Retinal pigment epithelial cell (primary cell): ENCODE measurements around the gene CHFR.
A peak's percentile ranks its signal among the peaks of the same experiment; 100 is the strongest.
"Not testable (repeated sequence)": the region's sequence is repeated elsewhere in the genome, so short reads cannot be mapped to it uniquely, and the experiment has no call there.

Source experiments
- DNase-seq: peaks from one replicate; pipeline ENCODE4 v3.0.0-alpha.2; 2010; ENCODE audit warnings: low read depth
- H3K4me3 ChIP-seq: 2 replicates; pipeline ENCODE4 v1.5.1; 2011; ENCODE audit warnings: mild to moderate bottlenecking, low read length, control low read depth, moderate library complexity
- TF ChIP-seq, protein P1 (sequence below): conservative IDR thresholded peaks from 2 replicates; pipeline ENCODE4 v1.5.1; 2011; ENCODE audit warnings: low read depth, low read length, control low read depth, inconsistent platforms

Gene CHFR

GRCh38 chr12:132818562-132818961, 68.8 kb downstream of the CHFR start:
- TF ChIP-seq, protein P1, sequence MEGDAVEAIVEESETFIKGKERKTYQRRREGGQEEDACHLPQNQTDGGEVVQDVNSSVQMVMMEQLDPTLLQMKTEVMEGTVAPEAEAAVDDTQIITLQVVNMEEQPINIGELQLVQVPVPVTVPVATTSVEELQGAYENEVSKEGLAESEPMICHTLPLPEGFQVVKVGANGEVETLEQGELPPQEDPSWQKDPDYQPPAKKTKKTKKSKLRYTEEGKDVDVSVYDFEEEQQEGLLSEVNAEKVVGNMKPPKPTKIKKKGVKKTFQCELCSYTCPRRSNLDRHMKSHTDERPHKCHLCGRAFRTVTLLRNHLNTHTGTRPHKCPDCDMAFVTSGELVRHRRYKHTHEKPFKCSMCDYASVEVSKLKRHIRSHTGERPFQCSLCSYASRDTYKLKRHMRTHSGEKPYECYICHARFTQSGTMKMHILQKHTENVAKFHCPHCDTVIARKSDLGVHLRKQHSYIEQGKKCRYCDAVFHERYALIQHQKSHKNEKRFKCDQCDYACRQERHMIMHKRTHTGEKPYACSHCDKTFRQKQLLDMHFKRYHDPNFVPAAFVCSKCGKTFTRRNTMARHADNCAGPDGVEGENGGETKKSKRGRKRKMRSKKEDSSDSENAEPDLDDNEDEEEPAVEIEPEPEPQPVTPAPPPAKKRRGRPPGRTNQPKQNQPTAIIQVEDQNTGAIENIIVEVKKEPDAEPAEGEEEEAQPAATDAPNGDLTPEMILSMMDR: no peak
- no peak for DNase-seq
- H3K4me3 ChIP-seq: no peak overlapping the region

DNA sequence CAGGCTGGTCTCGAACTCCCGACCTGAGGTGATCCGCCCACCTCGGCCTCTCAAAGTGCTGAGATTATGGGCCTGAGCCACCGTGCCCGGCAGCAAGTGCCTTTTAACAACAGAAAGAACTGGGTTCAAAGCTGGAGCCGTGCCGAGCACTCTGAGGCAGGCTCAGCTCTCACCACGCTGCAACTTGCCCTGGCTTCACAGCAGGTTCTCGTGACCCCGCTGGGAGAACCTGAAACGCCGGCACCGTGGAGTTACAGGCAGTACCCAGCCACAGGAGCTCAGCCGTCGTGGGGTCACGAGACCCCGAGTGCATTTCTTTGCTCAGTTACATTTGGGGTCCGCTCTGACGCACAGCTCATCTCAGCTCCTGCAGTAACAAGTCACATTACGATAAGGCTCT, 73.2 kb downstream of the CHFR start:
- DNase-seq: no peak
- TF ChIP-seq, protein P1: no peak
- no peak overlapping the region for H3K4me3 ChIP-seq

DNA sequence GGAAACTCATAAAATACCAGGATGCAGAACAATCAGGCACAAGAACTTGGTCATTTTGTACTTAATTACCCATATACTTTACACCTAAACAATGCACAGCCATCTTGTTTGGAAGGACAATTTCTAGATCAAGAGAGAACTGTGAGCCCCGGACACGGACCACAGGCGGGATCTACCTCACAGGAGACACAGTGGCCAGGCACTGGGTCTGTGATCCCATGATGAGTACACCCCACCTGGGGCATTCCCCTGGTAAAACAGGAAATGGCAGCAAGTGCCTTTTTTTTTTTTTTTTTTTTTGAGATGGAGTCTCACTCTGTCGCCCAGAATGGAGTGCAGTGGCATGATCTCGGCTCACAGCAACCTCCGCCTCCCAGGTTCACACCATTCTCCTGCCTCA, 74.0 kb downstream of the CHFR start:
- H3K4me3 ChIP-seq: no peak overlapping the region
- no peak for DNase-seq
- TF ChIP-seq, protein P1: no peak

GRCh38 chr12:132812631-132813305, 74.6 kb downstream of the CHFR start:
- TF ChIP-seq, protein P1: no peak
- H3K4me3 ChIP-seq: no peak overlapping the region
- no peak for DNase-seq

- not testable (repeated sequence) for H3K4me3 ChIP-seq, DNase-seq
- TF ChIP-seq, protein P1: peak; percentile 41
Observed at GRCh38 chr12:132809391-132809790, 78.0 kb downstream of the CHFR start.

- no peak for DNase-seq
- TF ChIP-seq, protein P1: no peak
- no peak overlapping the region for H3K4me3 ChIP-seq
Observed at GRCh38 chr12:132807295-132808092, 79.9 kb downstream of the CHFR start.

DNA sequence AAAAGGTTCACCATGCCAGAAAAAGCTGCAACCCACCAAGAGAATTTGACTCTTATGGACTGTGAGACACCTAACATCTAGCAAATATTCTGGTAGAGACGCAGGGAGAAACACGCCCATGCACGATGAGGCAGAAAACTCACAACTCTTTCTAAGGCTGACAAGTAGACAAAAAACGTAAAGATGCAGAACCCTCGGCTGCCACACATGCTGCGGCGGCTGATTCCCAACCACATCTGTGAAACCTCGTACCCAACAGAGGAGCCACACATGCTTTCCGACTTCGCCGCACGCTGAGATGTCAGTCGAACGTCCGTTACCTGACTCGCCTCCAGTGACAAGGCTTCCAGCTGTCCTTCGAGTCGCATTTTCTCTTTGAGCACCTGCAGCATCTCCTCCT, 80.5 kb downstream of the CHFR start:
- DNase-seq: no peak
- H3K4me3 ChIP-seq: no peak overlapping the region
- TF ChIP-seq, protein P1: no peak
